GM23248 (cell line): ENCODE data around the gene COPS3. TPM values are rescaled to one million over a fixed set of nuclear protein-coding genes. Genes with fewer than 3 reads are reported as not detected.

Experiments
- DNase-seq: peaks from one replicate; pipeline ENCODE4 v3.0.0-alpha.2; 2015
- H2AFZ ChIP-seq: fragments of 200-600 bp; sonication (generic); 2 replicates; pipeline ENCODE4 v1.6.1; 2016; ENCODE audit warnings: antibody characterized with exemption
- H3F3A ChIP-seq: fragments of 200-600 bp; sonication (generic); 2 replicates; pipeline ENCODE4 v1.6.1; 2016; ENCODE audit warnings: mild to moderate bottlenecking, antibody characterized with exemption, mixed run types; ENCODE audit not compliant: insufficient read depth
- H3K27ac ChIP-seq: fragments of 200-600 bp; sonication (generic); 2 replicates; pipeline ENCODE4 v1.5.1; 2016; ENCODE audit warnings: mild to moderate bottlenecking
- H3K27me3 ChIP-seq: fragments of 200-600 bp; sonication (generic); replicated peaks from 2 replicates; pipeline ENCODE4 v1.6.1; 2016; ENCODE audit warnings: mild to moderate bottlenecking; ENCODE audit not compliant: insufficient read depth
- H3K36me3 ChIP-seq: fragments of 200-600 bp; sonication (generic); 2 replicates; pipeline ENCODE4 v1.6.1; 2016; ENCODE audit warnings: low read depth, mild to moderate bottlenecking
- H3K4me1 ChIP-seq: fragments of 200-600 bp; sonication (generic); 2 replicates; pipeline ENCODE4 v1.6.1; 2016; ENCODE audit warnings: mild to moderate bottlenecking; ENCODE audit not compliant: insufficient read depth
- H3K4me2 ChIP-seq: fragments of 200-600 bp; sonication (generic); one replicate; pipeline ENCODE4 v1.6.1; 2016; ENCODE audit warnings: mild to moderate bottlenecking; ENCODE audit not compliant: unreplicated experiment
- H3K4me3 ChIP-seq: fragments of 200-600 bp; sonication (generic); 2 replicates; pipeline ENCODE4 v1.5.1; 2016; ENCODE audit warnings: mild to moderate bottlenecking
- H3K79me2 ChIP-seq: fragments of 200-600 bp; sonication (generic); 2 replicates; pipeline ENCODE4 v1.6.1; 2016; ENCODE audit warnings: mild to moderate bottlenecking; ENCODE audit not compliant: insufficient read depth
- H3K9ac ChIP-seq: fragments of 200-600 bp; sonication (generic); 2 replicates; pipeline ENCODE4 v1.6.1; 2016; ENCODE audit warnings: mild to moderate bottlenecking
- H3K9me2 ChIP-seq: fragments of 200-600 bp; sonication (generic); 2 replicates; pipeline ENCODE4 v1.6.1; 2016; ENCODE audit warnings: mixed run types, mild to moderate bottlenecking, moderate library complexity; ENCODE audit not compliant: insufficient read depth
- H3K9me3 ChIP-seq: fragments of 200-600 bp; sonication (generic); one replicate; pipeline ENCODE4 v1.6.1; 2017; ENCODE audit warnings: low read depth
- H4K20me1 ChIP-seq: fragments of 200-600 bp; sonication (generic); 2 replicates; pipeline ENCODE4 v1.6.0; 2016; ENCODE audit not compliant: insufficient read depth
- EZH2 ChIP-seq: fragments of 200-600 bp; sonication (generic); IDR thresholded peaks from 2 replicates; pipeline ENCODE4 v1.6.1; 2018; ENCODE audit warnings: antibody characterized with exemption, mild to moderate bottlenecking; ENCODE audit not compliant: insufficient read depth, poor library complexity, severe bottlenecking
- EZH2phosphoT487 ChIP-seq: fragments of 200-600 bp; sonication (generic); IDR thresholded peaks from 2 replicates; pipeline ENCODE4 v1.6.1; 2018; ENCODE audit warnings: antibody characterized with exemption, moderate library complexity, mild to moderate bottlenecking, low read depth; ENCODE audit not compliant: insufficient read depth
- WGBS, 2 experiments: methylation state at CpG; one replicate each; pipeline ENCODE4 v1.1.6; 2015 to 2017; ENCODE audit warnings: low lambda C conversion rate in 2 of 2, low coverage in 1 of 2; ENCODE audit errors: missing lambda C conversion rate in 2 of 2; 5-methylcytosine and 5-hydroxymethylcytosine counted together
- in situ Hi-C: fragments of 300-500 bp; cut with MboI; formaldehyde crosslinking; loops from 2 replicates; pipeline ENCODE4 v1.15.0; 2020
- polyA plus RNA-seq: library from polyadenylated mRNA; unstranded; fragments of >200 nt; fragmentation: Nextera tagmentation; extraction: Ambion mirVana; gene quantifications from 2 replicates; pipeline ENCODE4 v1.2.1, GENCODE V29; 2016
- total RNA-seq: library from RNA; depleted of rRNA; stranded (reverse); fragments of >200 nt; shearing (Covaris generic); gene quantifications from 2 replicates; pipeline ENCODE4 v1.2.3, GENCODE V29; 2014

Gene COPS3
- total and polyA plus RNA-seq, 2 experiments from 2014 or later = 90.2 to 93.3 TPM

- in situ Hi-C loops = no loop called here
- 9 to 11% methylated on average over 15 to 16 of the region's 16 CpGs for WGBS, 2 experiments
- H3K4me2 ChIP-seq = no peak overlapping the region
- H3K27me3 ChIP-seq = no peaks in the 10 kb centered on the region
- peak overlapping the region; percentile 44 for H3K27ac ChIP-seq
- no peaks in the 10 kb centered on the region for H3K36me3 ChIP-seq
- H2AFZ ChIP-seq = peak overlapping the region; percentile 35
- H3K79me2 ChIP-seq = no peaks in the 10 kb centered on the region
- peak; percentile 52 for DNase-seq
- peak overlapping the region; percentile 84 for H3K9ac ChIP-seq
- no peaks in the 10 kb centered on the region for H4K20me1 ChIP-seq
- H3K9me3 ChIP-seq = no peaks in the 10 kb centered on the region
- no peak for TF ChIP-seq EZH2
- 0 out of 2 replicates have a peak, but pooled peaks cover 12% of the 10 kb centered on the region for H3K4me1 ChIP-seq
- H3K4me3 ChIP-seq = peak overlapping the region; percentile 70; the same call in 1 of the 2 replicates
- H3K9me2 ChIP-seq = no peaks in the 10 kb centered on the region
- peaks cover 15% of the 10 kb centered on the region for H3F3A ChIP-seq
These were observed 74.1 kb downstream of the COPS3 start for GRCh38 chr17:17206913-17207335.

- Histone ChIP-seq H3K4me2 (peak within 1 kb of the TSS; percentile 88), H3K79me2 (no peaks in the 10 kb centered on the region), H3K36me3 (no peaks in the 10 kb centered on the region), H3F3A (peaks cover 15% of the 10 kb centered on the region), H4K20me1 (no peaks in the 10 kb centered on the region), H3K4me3 (peak within 1 kb of the TSS; percentile 70), H2AFZ (peak within 1 kb of the TSS; percentile 80), H3K27me3 (no peaks in the 10 kb centered on the region), H3K9ac (peak within 1 kb of the TSS; percentile 84), H3K9me2 (no peaks in the 10 kb centered on the region), H3K27ac (peak within 1 kb of the TSS; percentile 44), H3K4me1 (0 out of 2 replicates have a peak, but pooled peaks cover 12% of the 10 kb centered on the region), H3K9me3 (no peaks in the 10 kb centered on the region)
- TF ChIP-seq EZH2phosphoT487 (no peak), EZH2 (no peak)
- 2 to 3% methylated on average over 29 to 76 of the region's 78 CpGs for WGBS, 2 experiments
- peak; percentile 76 for DNase-seq
- in situ Hi-C loops = no loop called here
These were observed 74.7 kb downstream of the COPS3 start, which contains the start of gene PLD6 for GRCh38 chr17:17206124-17206912. Gene PLD6, minus strand, starts transcription at chr17:17206333. Its CDS starts 47 bp downstream, at chr17:17206286.

GRCh38 chr17:17205368-17206123, 75.5 kb downstream of the COPS3 start:
- H3K4me1 ChIP-seq = 0 out of 2 replicates have a peak, but pooled peaks cover 12% of the 10 kb centered on the region
- H3K4me3 ChIP-seq = peak overlapping the region; percentile 70
- no peaks in the 10 kb centered on the region for H3K36me3 ChIP-seq
- 2 to 4% methylated on average over 59 to 68 of the region's 70 CpGs for WGBS, 2 experiments
- no peaks in the 10 kb centered on the region for H3K9me2 ChIP-seq
- TF ChIP-seq EZH2phosphoT487 (no peak), EZH2 (no peak)
- no peaks in the 10 kb centered on the region for H4K20me1 ChIP-seq
- H3K4me2 ChIP-seq = peak overlapping the region; percentile 88
- H3K9me3 ChIP-seq = no peaks in the 10 kb centered on the region
- H3F3A ChIP-seq = peaks cover 15% of the 10 kb centered on the region
- H2AFZ ChIP-seq = peak overlapping the region; percentile 80
- no peaks in the 10 kb centered on the region for H3K27me3 ChIP-seq
- peak; percentile 88 for DNase-seq
- in situ Hi-C loops = no loop called here
- peak overlapping the region; percentile 44 for H3K27ac ChIP-seq
- no peaks in the 10 kb centered on the region for H3K79me2 ChIP-seq
- peak overlapping the region; percentile 84 for H3K9ac ChIP-seq

- 77 to 81% methylated on average over 14 of the region's 14 CpGs for WGBS, 2 experiments
- Histone ChIP-seq H4K20me1 (no peaks in the 10 kb centered on the region), H3K4me2 (peak overlapping the region; percentile 88), H3K4me1 (0 out of 2 replicates have a peak, but pooled peaks cover 12% of the 10 kb centered on the region), H2AFZ (peak overlapping the region; percentile 80; the same call in 1 of the 2 replicates), H3K36me3 (no peaks in the 10 kb centered on the region), H3K9ac (peak overlapping the region; percentile 84), H3K79me2 (no peaks in the 10 kb centered on the region), H3K27me3 (no peaks in the 10 kb centered on the region), H3K27ac (no peak overlapping the region), H3K9me2 (no peaks in the 10 kb centered on the region), H3K4me3 (peak overlapping the region; percentile 70), H3K9me3 (no peaks in the 10 kb centered on the region), H3F3A (peaks cover 15% of the 10 kb centered on the region)
- TF ChIP-seq EZH2 (no peak), EZH2phosphoT487 (no peak)
- in situ Hi-C loops = no loop called here
- DNase-seq = no peak
These were observed 76.3 kb downstream of the COPS3 start for GRCh38 chr17:17204635-17205231.
